Right lobe of liver (tissue), 6 donors: ENCODE measurements around the gene GJC2. TPM values are rescaled to one million over a fixed set of nuclear protein-coding genes. Genes with fewer than 3 reads are reported as not detected.

Source experiments
- ATAC-seq, 4 donors: fragments of 200-7000 bp; cut with Tn5 transposase; one replicate each; pipeline ENCODE4 v1.9.1; 2020; ENCODE audit warnings: mild to moderate bottlenecking in 4 of 4, moderate library complexity in 4 of 4
- DNase-seq, 3 donors: peaks; one replicate each; pipeline ENCODE4 v3.0.0-alpha.2; 2020
- H3K27ac ChIP-seq, 3 donors: fragments of 200-600 bp; one replicate each; pipeline ENCODE4 v1.8.0; 2022
- H3K27me3 ChIP-seq, 2 donors: fragments of 200-600 bp; one replicate each; pipeline ENCODE4 v1.8.0; 2022
- H3K36me3 ChIP-seq, 4 donors: fragments of 200-600 bp; sonication (generic) in 1 of 4; one replicate each; pipeline versions ENCODE4 v1.5.1 to v1.8.0; 2017 to 2022; ENCODE audit warnings: control low read depth in 1 of 4
- H3K4me1 ChIP-seq, 4 donors: fragments of 200-600 bp; sonication (generic) in 1 of 4; one replicate each; pipeline versions ENCODE4 v1.5.1 to v1.8.0; 2017 to 2022; ENCODE audit warnings: control low read depth in 1 of 4
- H3K4me3 ChIP-seq, 3 donors: fragments of 200-600 bp; one replicate each; pipeline ENCODE4 v1.8.0; 2022
- H3K9me3 ChIP-seq, 4 donors: fragments of 200-600 bp; sonication (generic) in 1 of 4; one replicate each; pipeline versions ENCODE4 v1.5.1 to v1.8.0; 2017 to 2022; ENCODE audit warnings: control low read depth in 1 of 4
- POLR2A ChIP-seq: fragments of 450-650 bp; IDR thresholded peaks from one replicate; pipeline ENCODE4 v1.6.1; 2017; ENCODE audit warnings: antibody characterized with exemption, mild to moderate bottlenecking
- WGBS: methylation state at CpG from one replicate; pipeline ENCODE4 v1.1.6; 2018; ENCODE audit warnings: low coverage, low lambda C conversion rate; ENCODE audit not compliant: insufficient coverage; ENCODE audit errors: missing lambda C conversion rate; 5-methylcytosine and 5-hydroxymethylcytosine counted together
- intact Hi-C, 2 donors: fragments of 100-400 bp; cut with DNase I; formaldehyde crosslinking; loops; one replicate each; pipeline versions ENCODE4 v1.11.2 to v1.14.1; 2022
- total RNA-seq, 6 experiments: library from RNA; depleted of rRNA in 2 of 6; stranded (reverse); fragments of >200 nt in 2 of 6; fragmentation: NEBNext Ultra II Directional in 3 of 6; extraction: Animal tissue kit (Norgen Biotek cat#: 25700) in 3 of 6; gene quantifications; one replicate each; pipeline versions ENCODE4 v1.1.0 to v1.2.4, GENCODE V29; 2016 to 2023
- TF ChIP-seq, protein P1 (sequence below), 4 donors: fragments of 200-600 bp in 3 of 4; fragments of 450-650 bp in 1 of 4; IDR thresholded peaks; one replicate each; pipeline versions ENCODE4 v1.5.1 to v1.8.0; 2016 to 2022; ENCODE audit warnings: antibody characterized with exemption in 4 of 4, mild to moderate bottlenecking in 2 of 4
- donor health status: DM: no; HTN: yes; CAD: no.
- donor health status: DM: no; HTN: no; CAD: no.
- donor health status: DM: no; HTN: no; CAD: no.
- donor health status: DM: no; HTN: yes; CAD: no.
- donor health status: DM: no; HTN: yes; CAD: no.

The GJC2 gene
- total RNA-seq, 6 experiments from 2014 or later, result 0.12 to 0.44 (median 0.16) TPM; not detected in 1

- ATAC-seq (peak in 2 of 4 donors; percentile 28 to 36), DNase-seq (no peak)
- Histone ChIP-seq H3K27ac (no peak overlapping the region), H3K36me3 (no peaks in the 10 kb centered on the region), H3K27me3 (no peaks in the 10 kb centered on the region), H3K9me3 (no peaks in the 10 kb centered on the region), H3K4me3 (no peak overlapping the region), H3K4me1 (no peaks in the 10 kb centered on the region)
- intact Hi-C loops, result no loop called here
- TF ChIP-seq POLR2A, result no peak
- TF ChIP-seq, protein P1, sequence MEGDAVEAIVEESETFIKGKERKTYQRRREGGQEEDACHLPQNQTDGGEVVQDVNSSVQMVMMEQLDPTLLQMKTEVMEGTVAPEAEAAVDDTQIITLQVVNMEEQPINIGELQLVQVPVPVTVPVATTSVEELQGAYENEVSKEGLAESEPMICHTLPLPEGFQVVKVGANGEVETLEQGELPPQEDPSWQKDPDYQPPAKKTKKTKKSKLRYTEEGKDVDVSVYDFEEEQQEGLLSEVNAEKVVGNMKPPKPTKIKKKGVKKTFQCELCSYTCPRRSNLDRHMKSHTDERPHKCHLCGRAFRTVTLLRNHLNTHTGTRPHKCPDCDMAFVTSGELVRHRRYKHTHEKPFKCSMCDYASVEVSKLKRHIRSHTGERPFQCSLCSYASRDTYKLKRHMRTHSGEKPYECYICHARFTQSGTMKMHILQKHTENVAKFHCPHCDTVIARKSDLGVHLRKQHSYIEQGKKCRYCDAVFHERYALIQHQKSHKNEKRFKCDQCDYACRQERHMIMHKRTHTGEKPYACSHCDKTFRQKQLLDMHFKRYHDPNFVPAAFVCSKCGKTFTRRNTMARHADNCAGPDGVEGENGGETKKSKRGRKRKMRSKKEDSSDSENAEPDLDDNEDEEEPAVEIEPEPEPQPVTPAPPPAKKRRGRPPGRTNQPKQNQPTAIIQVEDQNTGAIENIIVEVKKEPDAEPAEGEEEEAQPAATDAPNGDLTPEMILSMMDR (IDR thresholded peaks at IDR 0.05), result no peak
- 34% methylated on average over 7 of the region's 15 CpGs for WGBS
These were observed 56.1 kb downstream of the GJC2 start for GRCh38 chr1:228205526-228206436.

DNA sequence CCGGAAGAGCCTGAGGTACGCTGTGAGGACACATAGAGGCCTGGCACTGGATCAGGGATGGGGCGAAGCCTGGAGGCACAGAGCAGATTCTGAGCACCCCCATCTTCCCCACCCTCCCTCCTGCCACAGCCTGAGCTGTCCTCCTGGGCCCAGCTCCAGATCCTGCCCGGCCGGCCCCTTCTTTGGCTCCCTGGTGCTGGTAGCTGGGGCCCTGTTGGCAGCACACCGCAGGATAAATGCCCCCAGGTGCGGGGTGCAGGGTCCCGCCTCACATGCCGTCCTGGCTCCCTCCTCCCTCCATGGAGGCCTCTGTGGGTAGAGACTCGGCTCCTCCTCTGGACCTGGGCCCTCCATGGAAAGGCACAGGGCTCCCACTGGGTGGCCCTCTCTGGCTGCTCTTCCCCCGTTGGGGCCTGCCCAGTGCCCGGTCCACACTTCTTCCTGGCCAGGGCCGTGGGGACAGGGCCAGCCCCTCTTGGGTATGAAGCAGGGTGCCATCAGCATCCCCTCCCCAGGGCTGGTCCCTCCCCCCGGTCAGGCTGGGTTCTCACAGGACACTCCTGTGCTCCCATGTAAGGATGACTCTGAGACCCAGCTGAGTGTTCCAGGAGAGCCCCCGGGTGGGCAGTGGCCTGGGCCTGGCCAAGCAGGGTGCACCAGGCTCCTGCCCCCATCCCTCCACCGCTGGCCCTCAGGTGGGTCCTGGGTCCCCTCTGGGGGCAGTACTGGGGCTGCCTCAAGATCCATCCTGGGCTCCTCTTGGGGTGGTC, 57.0 kb downstream of the GJC2 start:
- no peak overlapping the region for H3K27ac ChIP-seq
- no peaks in the 10 kb centered on the region for H3K4me1 ChIP-seq
- no peak overlapping the region for H3K4me3 ChIP-seq
- no peaks in the 10 kb centered on the region for H3K27me3 ChIP-seq
- no peak for TF ChIP-seq POLR2A
- TF ChIP-seq, protein P1 (IDR thresholded peaks at IDR 0.05), result no peak
- no CpG with 5 or more reads among the region's 16 CpGs for WGBS
- no peak for ATAC-seq
- intact Hi-C loops, result no loop called here
- no peaks in the 10 kb centered on the region for H3K36me3 ChIP-seq
- no peak for DNase-seq
- no peaks in the 10 kb centered on the region for H3K9me3 ChIP-seq

GRCh38 chr1:228207381-228207810, 57.7 kb downstream of the GJC2 start:
- TF ChIP-seq, protein P1 (IDR thresholded peaks at IDR 0.05), result no peak
- no peak for TF ChIP-seq POLR2A
- H3K4me3 ChIP-seq, result no peak overlapping the region
- H3K9me3 ChIP-seq, result no peaks in the 10 kb centered on the region
- no peak for ATAC-seq
- no CpG with 5 or more reads among the region's 8 CpGs for WGBS
- no peaks in the 10 kb centered on the region for H3K27me3 ChIP-seq
- H3K36me3 ChIP-seq, result no peaks in the 10 kb centered on the region
- DNase-seq, result no peak
- intact Hi-C loops, result no loop called here
- H3K27ac ChIP-seq, result no peak overlapping the region
- no peaks in the 10 kb centered on the region for H3K4me1 ChIP-seq

- no peak within 1 kb of the TSS for H3K4me3 ChIP-seq
- no peaks in the 10 kb centered on the region for H3K9me3 ChIP-seq
- intact Hi-C loops, result no loop called here
- no peak for TF ChIP-seq POLR2A
- TF ChIP-seq, protein P1 (IDR thresholded peaks at IDR 0.05), result no peak
- H3K4me1 ChIP-seq, result peaks cover 0 to 1% (median 0%) of the 10 kb centered on the region in 4 donors
- WGBS, result 0% methylated on average over 2 of the region's 30 CpGs
- H3K27ac ChIP-seq, result no peak within 1 kb of the TSS
- H3K36me3 ChIP-seq, result no peaks in the 10 kb centered on the region
- no peaks in the 10 kb centered on the region for H3K27me3 ChIP-seq
- ATAC-seq, result no peak
- DNase-seq, result no peak
These were observed 58.4 kb downstream of the GJC2 start, which contains the start of gene OBSCN for GRCh38 chr1:228207851-228208821. TSS of gene OBSCN (plus strand) at chr1:228208044. CDS start at chr1:228211784, 3,740 bp downstream.
